GM12878 (cell line): ENCODE results near the gene ADGRV1. TPM values are rescaled to one million over a fixed set of nuclear protein-coding genes. Genes with fewer than 3 reads are reported as not detected.

Experiments
- ATAC-seq: fragments of 200-7000 bp; cut with Tn5 transposase; 3 replicates; pipeline ENCODE4 v1.9.1; 2020; ENCODE audit warnings: mild to moderate bottlenecking, moderate library complexity
- BruUV-seq: library from RNA; stranded (reverse); fragments of 400-500 nt; replicated peaks from 2 replicates; lab custom pipeline; 2021; lab: Mats Ljungman, UMichigan
- CTCF ChIA-PET: fragments of 300-600 bp; sonication (Branson Sonifier 250); formaldehyde crosslinking; extraction: SDS; loops from one replicate; lab custom pipeline; 2021; ENCODE audit warnings: inconsistent platforms; lab: Yijun Ruan, JAX
- POLR2A ChIA-PET: fragments of 350-600 bp; formaldehyde crosslinking; extraction: SDS; loops from one replicate; lab custom pipeline; 2021; ENCODE audit warnings: inconsistent platforms; lab: Charles Lee
- RAD21 ChIA-PET: fragments of 300-600 bp; sonication (Branson Sonifier 250); formaldehyde crosslinking; loops from one replicate; lab custom pipeline; 2023; ENCODE audit warnings: antibody characterized with exemption; ENCODE audit not compliant: unreplicated experiment; lab: Charles Lee
- SMC1A ChIA-PET: fragments of 300-600 bp; sonication (Branson Sonifier 250); formaldehyde crosslinking; loops from one replicate; lab custom pipeline; 2023; ENCODE audit not compliant: unreplicated experiment, uncharacterized antibody; lab: Charles Lee
- DNase-seq: peaks from one replicate; pipeline ENCODE4 v3.0.0-alpha.2; 2011; ENCODE audit warnings: low read depth, low spot score
- FAIRE-seq: peaks from 3 replicates; lab custom pipeline; 2011; peaks lifted over from hg19 to GRCh38; lab: Jason Lieb, UNC
- H2AFZ ChIP-seq: 2 replicates; pipeline ENCODE4 v1.6.0; 2011; ENCODE audit warnings: low read depth, low read length, control low read depth; ENCODE audit not compliant: control insufficient read depth
- H3K27ac ChIP-seq: 2 replicates; pipeline ENCODE4 v1.5.1; 2011; ENCODE audit warnings: control low read depth; ENCODE audit not compliant: control insufficient read depth, insufficient read depth
- H3K27me3 ChIP-seq, 2 experiments: replicated peaks in 1 of 2; 2 replicates each; pipeline versions ENCODE4 v1.6.0 to v1.6.1; 2011; ENCODE audit warnings: low read length in 1 of 2; ENCODE audit not compliant: control insufficient read depth in 2 of 2, insufficient read depth in 2 of 2
- H3K36me3 ChIP-seq, 2 experiments: 2 replicates each; pipeline ENCODE4 v1.5.1; 2011; ENCODE audit warnings: low read length in 1 of 2; ENCODE audit not compliant: control insufficient read depth in 2 of 2, insufficient read depth in 2 of 2
- H3K4me1 ChIP-seq: 2 replicates; pipeline ENCODE4 v1.6.1; 2011; ENCODE audit warnings: mild to moderate bottlenecking, low read length, moderate library complexity, mixed read lengths; ENCODE audit not compliant: control insufficient read depth, insufficient read depth
- H3K4me2 ChIP-seq: 2 replicates; pipeline ENCODE4 v1.6.0; 2011; ENCODE audit warnings: control low read depth; ENCODE audit not compliant: control insufficient read depth, insufficient read depth
- H3K4me3 ChIP-seq: fragments of 200-600 bp; sonication (generic); 2 replicates; pipeline ENCODE4 v1.5.1; 2016
- H3K79me2 ChIP-seq: 2 replicates; pipeline ENCODE4 v1.6.0; 2011; ENCODE audit warnings: low read length; ENCODE audit not compliant: control insufficient read depth, insufficient read depth
- H3K9ac ChIP-seq: 2 replicates; pipeline ENCODE4 v1.8.0; 2011; ENCODE audit warnings: low read length, control low read depth, mixed read lengths; ENCODE audit not compliant: control insufficient read depth, insufficient read depth
- H3K9me3 ChIP-seq: replicated peaks from 3 replicates; pipeline ENCODE4 v1.5.1; 2011; ENCODE audit warnings: mild to moderate bottlenecking, low read length; ENCODE audit not compliant: control insufficient read depth, insufficient read depth
- H4K20me1 ChIP-seq: 2 replicates; pipeline ENCODE4 v1.6.0; 2011; ENCODE audit not compliant: control insufficient read depth, insufficient read depth
- ASH2L ChIP-seq: fragments of 300-600, 200-600 bp; sonication (generic); IDR thresholded peaks from 2 replicates; pipeline ENCODE4 v1.6.1; 2017; ENCODE audit warnings: low read depth, mild to moderate bottlenecking, borderline replicate concordance
- BACH1 ChIP-seq: fragments of 450-650 bp; IDR thresholded peaks from 2 replicates; pipeline ENCODE4 v1.6.1; 2017; ENCODE audit warnings: mild to moderate bottlenecking, borderline replicate concordance
- BRCA1 ChIP-seq: IDR thresholded peaks from 2 replicates; pipeline ENCODE4 v1.6.1; 2011; ENCODE audit warnings: low read depth, low read length, improper control_type of control experiment
- EP300 ChIP-seq, 2 experiments: fragments of 150-350 bp in 1 of 2; IDR thresholded peaks; 2 replicates each; pipeline ENCODE4 v1.6.1; 2011 to 2012; ENCODE audit warnings: low read depth in 2 of 2, low read length in 2 of 2, borderline replicate concordance in 1 of 2, improper control_type of control experiment in 1 of 2, inconsistent platforms in 1 of 2; ENCODE audit not compliant: control insufficient read depth in 1 of 2
- HDAC2 ChIP-seq: fragments of 200-600 bp; sonication (generic); IDR thresholded peaks from 2 replicates; pipeline ENCODE4 v1.6.1; 2017
- KDM1A ChIP-seq: fragments of 200-600 bp; sonication (generic); IDR thresholded peaks from 2 replicates; pipeline ENCODE4 v1.6.1; 2016; ENCODE audit warnings: borderline replicate concordance
- MTA2 ChIP-seq: fragments of 450-650 bp; IDR thresholded peaks from 2 replicates; pipeline ENCODE4 v1.6.1; 2016; ENCODE audit warnings: low read depth, mild to moderate bottlenecking, moderate library complexity
- MTA3 ChIP-seq: IDR thresholded peaks from 2 replicates; pipeline ENCODE4 v1.6.1; 2012; ENCODE audit warnings: low read length, inconsistent platforms, borderline replicate concordance
- NBN ChIP-seq: fragments of 450-650 bp; IDR thresholded peaks from 2 replicates; pipeline ENCODE4 v1.6.1; 2016
- POU2F2 ChIP-seq: IDR thresholded peaks from 3 replicates; pipeline ENCODE4 v1.6.1; 2011; ENCODE audit warnings: low read depth, mild to moderate bottlenecking, low read length, borderline replicate concordance
- TARDBP ChIP-seq: IDR thresholded peaks from 2 replicates; pipeline ENCODE4 v1.6.1; 2016; ENCODE audit warnings: borderline replicate concordance
- WGBS: methylation state at CpG from one replicate; pipeline ENCODE4 v1.1.6; 2016; ENCODE audit warnings: low lambda C conversion rate; ENCODE audit not compliant: insufficient replicate concordance, insufficient coverage; ENCODE audit errors: missing lambda C conversion rate; 5-methylcytosine and 5-hydroxymethylcytosine counted together
- in situ Hi-C: fragments of 300-500 bp; cut with MboI; formaldehyde crosslinking; loops from 9 replicates; pipeline ENCODE4 v1.14.3; 2018; ENCODE audit warnings: mixed read lengths
- intact Hi-C: fragments of 100-400 bp; cut with micrococcal nuclease; formaldehyde crosslinking; loops from one replicate; pipeline ENCODE4 v1.14.2; 2022; ENCODE audit not compliant: unreplicated experiment
- polyA plus RNA-seq, 11 experiments: library from polyadenylated mRNA; depleted of rRNA in 4 of 11; unstranded in 6 of 11; stranded (reverse) in 5 of 11; fragments of >200 nt; fragmentation: Nextera tagmentation in 4 of 11; fragmentation: Illumina TruSeq in 1 of 11; extraction: Ambion mirVana in 4 of 11; extraction: Trizol in 1 of 11; gene quantifications; 1 replicate in 1 of 11; 2 replicates in 10 of 11; pipeline versions ENCODE4 v1.2.1 to v1.2.3, GENCODE V29; 2011 to 2016; ENCODE audit warnings: inconsistent platforms in 2 of 11, missing spikeins in 2 of 11, low read depth in 1 of 11
- total RNA-seq, 4 experiments: library from RNA; depleted of rRNA in 3 of 4; stranded (reverse); fragments of >200 nt in 3 of 4; fragmentation: Illumina TruSeq in 1 of 4; extraction: Trizol in 1 of 4; gene quantifications; 2 replicates each; pipeline versions ENCODE4 v1.2.1 to v1.2.3, GENCODE V29; 2013 to 2021
- TF ChIP-seq, protein P1 (sequence below): IDR thresholded peaks from 2 replicates; pipeline ENCODE4 v1.6.1; 2011; ENCODE audit warnings: low read depth, mild to moderate bottlenecking, low read length, moderate library complexity, borderline replicate concordance; ENCODE audit errors: extremely low read depth
- TF ChIP-seq, protein P2 (sequence below): fragments of 450-650 bp; IDR thresholded peaks from 2 replicates; pipeline ENCODE4 v1.6.1; 2017; ENCODE audit warnings: antibody characterized with exemption, mild to moderate bottlenecking, moderate library complexity
- TF ChIP-seq, protein P3 (sequence below): IDR thresholded peaks from 2 replicates; pipeline ENCODE4 v1.6.1; 2012; ENCODE audit warnings: mild to moderate bottlenecking, low read depth, low read length

ADGRV1 gene
- total and polyA plus RNA-seq, 10 of the 15 experiments (the other 5 are each of a cell fraction or from before 2014, with no cell fraction given), result 0.04 to 8.1 (median 0.16) TPM; not detected in 1

DNA sequence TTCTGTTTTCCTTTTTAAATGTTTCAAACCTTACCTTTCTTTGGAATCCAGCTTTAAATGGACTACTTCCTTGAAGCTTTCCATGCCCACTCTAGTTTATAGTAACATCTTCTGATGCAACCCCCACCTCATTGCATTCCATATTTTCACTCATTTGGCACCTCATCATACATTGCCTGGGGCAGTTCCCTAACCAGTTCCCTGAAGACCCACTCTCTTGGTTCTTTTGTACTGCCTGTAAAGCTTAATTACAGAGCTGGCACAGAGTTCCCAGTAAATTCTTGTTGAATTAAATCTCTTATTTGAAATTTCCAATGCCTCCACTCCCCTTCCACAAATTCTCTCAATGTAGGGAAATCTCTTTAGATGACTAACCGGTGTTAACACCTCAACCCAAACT is 567.3 kb downstream of the ADGRV1 start:
- Histone ChIP-seq H3K4me1 (no peaks in the 10 kb centered on the region), H3K36me3 (no peaks in the 10 kb centered on the region), H3K27me3 (no peaks in the 10 kb centered on the region), H3K4me2 (no peak overlapping the region), H4K20me1 (no peaks in the 10 kb centered on the region), H3K27ac (no peak overlapping the region)
- ChIA-PET RAD21 (no interaction called here), POLR2A (no interaction called here), SMC1A (interaction anchor here (1.0 to 1.5 kb wide), 3 partner anchors 11 to 259 kb away, joined by 3 to 8 read pairs (median 3); no protein-coding TSS in a partner anchor)
- intact Hi-C loops, result no loop called here
- ATAC-seq, result no peak
- TF ChIP-seq, protein P1, sequence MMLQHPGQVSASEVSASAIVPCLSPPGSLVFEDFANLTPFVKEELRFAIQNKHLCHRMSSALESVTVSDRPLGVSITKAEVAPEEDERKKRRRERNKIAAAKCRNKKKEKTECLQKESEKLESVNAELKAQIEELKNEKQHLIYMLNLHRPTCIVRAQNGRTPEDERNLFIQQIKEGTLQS, result no peak
- TF ChIP-seq, protein P2, sequence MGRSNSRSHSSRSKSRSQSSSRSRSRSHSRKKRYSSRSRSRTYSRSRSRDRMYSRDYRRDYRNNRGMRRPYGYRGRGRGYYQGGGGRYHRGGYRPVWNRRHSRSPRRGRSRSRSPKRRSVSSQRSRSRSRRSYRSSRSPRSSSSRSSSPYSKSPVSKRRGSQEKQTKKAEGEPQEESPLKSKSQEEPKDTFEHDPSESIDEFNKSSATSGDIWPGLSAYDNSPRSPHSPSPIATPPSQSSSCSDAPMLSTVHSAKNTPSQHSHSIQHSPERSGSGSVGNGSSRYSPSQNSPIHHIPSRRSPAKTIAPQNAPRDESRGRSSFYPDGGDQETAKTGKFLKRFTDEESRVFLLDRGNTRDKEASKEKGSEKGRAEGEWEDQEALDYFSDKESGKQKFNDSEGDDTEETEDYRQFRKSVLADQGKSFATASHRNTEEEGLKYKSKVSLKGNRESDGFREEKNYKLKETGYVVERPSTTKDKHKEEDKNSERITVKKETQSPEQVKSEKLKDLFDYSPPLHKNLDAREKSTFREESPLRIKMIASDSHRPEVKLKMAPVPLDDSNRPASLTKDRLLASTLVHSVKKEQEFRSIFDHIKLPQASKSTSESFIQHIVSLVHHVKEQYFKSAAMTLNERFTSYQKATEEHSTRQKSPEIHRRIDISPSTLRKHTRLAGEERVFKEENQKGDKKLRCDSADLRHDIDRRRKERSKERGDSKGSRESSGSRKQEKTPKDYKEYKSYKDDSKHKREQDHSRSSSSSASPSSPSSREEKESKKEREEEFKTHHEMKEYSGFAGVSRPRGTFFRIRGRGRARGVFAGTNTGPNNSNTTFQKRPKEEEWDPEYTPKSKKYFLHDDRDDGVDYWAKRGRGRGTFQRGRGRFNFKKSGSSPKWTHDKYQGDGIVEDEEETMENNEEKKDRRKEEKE, result no peak
- TF ChIP-seq BACH1 (no peak), KDM1A (no peak), MTA2 (no peak), BRCA1 (no peak), ASH2L (no peak), NBN (no peak), POU2F2 (no peak), TARDBP (no peak), MTA3 (no peak), EP300 (IDR thresholded peaks at IDR 0.05; ENCODE audit: borderline replicate concordance in 1 of 2, control insufficient read depth in 1 of 2, low read depth in 2 of 2, low read length in 2 of 2) (no peak), HDAC2 (no peak)
- TF ChIP-seq, protein P3, sequence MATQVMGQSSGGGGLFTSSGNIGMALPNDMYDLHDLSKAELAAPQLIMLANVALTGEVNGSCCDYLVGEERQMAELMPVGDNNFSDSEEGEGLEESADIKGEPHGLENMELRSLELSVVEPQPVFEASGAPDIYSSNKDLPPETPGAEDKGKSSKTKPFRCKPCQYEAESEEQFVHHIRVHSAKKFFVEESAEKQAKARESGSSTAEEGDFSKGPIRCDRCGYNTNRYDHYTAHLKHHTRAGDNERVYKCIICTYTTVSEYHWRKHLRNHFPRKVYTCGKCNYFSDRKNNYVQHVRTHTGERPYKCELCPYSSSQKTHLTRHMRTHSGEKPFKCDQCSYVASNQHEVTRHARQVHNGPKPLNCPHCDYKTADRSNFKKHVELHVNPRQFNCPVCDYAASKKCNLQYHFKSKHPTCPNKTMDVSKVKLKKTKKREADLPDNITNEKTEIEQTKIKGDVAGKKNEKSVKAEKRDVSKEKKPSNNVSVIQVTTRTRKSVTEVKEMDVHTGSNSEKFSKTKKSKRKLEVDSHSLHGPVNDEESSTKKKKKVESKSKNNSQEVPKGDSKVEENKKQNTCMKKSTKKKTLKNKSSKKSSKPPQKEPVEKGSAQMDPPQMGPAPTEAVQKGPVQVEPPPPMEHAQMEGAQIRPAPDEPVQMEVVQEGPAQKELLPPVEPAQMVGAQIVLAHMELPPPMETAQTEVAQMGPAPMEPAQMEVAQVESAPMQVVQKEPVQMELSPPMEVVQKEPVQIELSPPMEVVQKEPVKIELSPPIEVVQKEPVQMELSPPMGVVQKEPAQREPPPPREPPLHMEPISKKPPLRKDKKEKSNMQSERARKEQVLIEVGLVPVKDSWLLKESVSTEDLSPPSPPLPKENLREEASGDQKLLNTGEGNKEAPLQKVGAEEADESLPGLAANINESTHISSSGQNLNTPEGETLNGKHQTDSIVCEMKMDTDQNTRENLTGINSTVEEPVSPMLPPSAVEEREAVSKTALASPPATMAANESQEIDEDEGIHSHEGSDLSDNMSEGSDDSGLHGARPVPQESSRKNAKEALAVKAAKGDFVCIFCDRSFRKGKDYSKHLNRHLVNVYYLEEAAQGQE, result no peak
- TF ChIP-seq, all 136 proteins: peak for 0
- no peak for FAIRE-seq
- Histone ChIP-seq H3K4me3 (no peak overlapping the region), H3K79me2 (no peaks in the 10 kb centered on the region), H2AFZ (no peak overlapping the region), H3K9me3 (no peaks in the 10 kb centered on the region), H3K9ac (no peak overlapping the region)
- in situ Hi-C loops, result no loop called here
- CTCF ChIA-PET, result interaction anchor here (1.0 kb wide), 1 partner anchor 293 kb away, joined by 5 read pairs; no protein-coding TSS in a partner anchor
- no TSS peak for BruUV-seq
- 90% methylated on average over 1 of the region's 1 CpG for WGBS
- DNase-seq, result no peak
